ENCODE results near the gene PPOX. TPM values are rescaled to one million over a fixed set of nuclear protein-coding genes. Genes with fewer than 3 reads are reported as not detected.

Gene PPOX
- total RNA-seq, 2 experiments from 2014 or later = 42.0 to 45.5 TPM

- Histone ChIP-seq H3K4me1 (ENCODE audit: insufficient read depth, low read length, poor library complexity, severe bottlenecking) (peaks cover 44% of the 10 kb centered on the region), H4K20me1 (ENCODE audit: insufficient read depth, low read length) (no peaks in the 10 kb centered on the region), H3K4me2 (ENCODE audit: low read length) (no peak overlapping the region), H2AFZ (ENCODE audit: low read length) (no peak overlapping the region), H3K9me3 (ENCODE audit: low read length) (no peaks in the 10 kb centered on the region), H3K79me2 (ENCODE audit: insufficient read depth, low read depth, low read length) (peaks cover 2% of the 10 kb centered on the region; the same call in 1 of the 2 replicates), H3K9me2 (ENCODE audit: insufficient read depth, low read length) (no peaks in the 10 kb centered on the region), H3K36me3 (ENCODE audit: insufficient read depth, low read length) (no peaks in the 10 kb centered on the region), H3K27ac (ENCODE audit: low read depth, low read length, poor library complexity, severe bottlenecking) (no peak overlapping the region), H3K4me3 (ENCODE audit: low read depth, low read length, poor library complexity, severe bottlenecking) (no peak overlapping the region)
- TF ChIP-seq EZH2phosphoT487 (IDR thresholded peaks at IDR 0.05; ENCODE audit: borderline replicate concordance, low read depth, low read length) (no peak), CTCF (conservative IDR thresholded peaks at IDR 0.05; ENCODE audit: low read length) (no peak)
- ChIA-PET POLR2A (no interaction called here), CTCF (ENCODE audit: unreplicated experiment) (no interaction called here)
- BruUV-seq (replicated peaks) = no TSS peak
- intact Hi-C loops (cut with micrococcal nuclease; ENCODE audit: unreplicated experiment) = no loop called here
- DNase-seq (ENCODE audit: low spot score) = no peak
These were observed 31.5 kb downstream of the PPOX start for GRCh38 chr1:161197560-161198193.

DNA sequence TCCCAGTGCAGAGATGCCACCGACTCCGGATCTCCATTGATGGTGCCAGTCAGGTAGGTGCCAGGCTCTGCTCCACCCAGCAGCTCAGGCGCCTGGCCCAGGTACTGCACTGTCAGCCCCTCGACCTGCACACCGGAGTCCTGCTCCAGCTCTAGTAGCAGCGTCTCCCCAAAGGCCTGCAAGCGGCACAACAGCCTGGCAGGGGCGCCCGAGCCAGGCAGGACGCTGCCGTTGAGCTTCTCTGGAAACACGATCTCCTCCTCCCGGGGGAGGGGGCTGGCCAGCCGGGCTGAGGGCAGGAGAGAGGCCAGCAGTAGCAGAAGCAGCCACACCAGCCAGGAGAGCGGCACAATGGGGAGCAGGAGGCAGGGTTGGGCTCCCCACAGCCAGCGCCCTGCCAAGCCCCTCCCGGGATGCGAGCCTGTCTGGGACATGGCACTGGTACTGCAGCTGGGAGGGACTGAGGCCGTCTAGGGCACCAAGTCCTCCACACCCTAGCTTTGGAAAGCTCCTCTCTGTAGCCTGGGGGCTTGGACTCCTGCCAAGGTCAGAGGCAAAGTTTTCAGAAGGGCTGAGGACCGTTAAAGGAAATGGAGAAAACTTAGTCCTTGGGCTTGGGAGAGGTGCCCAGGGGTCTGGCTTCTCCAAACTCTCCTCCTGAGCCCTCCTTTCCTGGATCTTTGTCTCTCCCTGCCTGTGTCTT, 32.1 kb downstream of the PPOX start:
- POLR2A ChIA-PET = interaction anchor here (0.6 kb wide), 1 partner anchor 44 kb away, joined by 3 read pairs; no protein-coding TSS in a partner anchor
- Histone ChIP-seq H3K4me1 (ENCODE audit: insufficient read depth, low read length, poor library complexity, severe bottlenecking) (peaks cover 46% of the 10 kb centered on the region), H3K36me3 (ENCODE audit: insufficient read depth, low read length) (no peaks in the 10 kb centered on the region), H3K4me3 (ENCODE audit: low read depth, low read length, poor library complexity, severe bottlenecking) (no peak overlapping the region), H4K20me1 (ENCODE audit: insufficient read depth, low read length) (no peaks in the 10 kb centered on the region), H3K4me2 (ENCODE audit: low read length) (no peak overlapping the region), H2AFZ (ENCODE audit: low read length) (no peak overlapping the region), H3K9me2 (ENCODE audit: insufficient read depth, low read length) (no peaks in the 10 kb centered on the region), H3K79me2 (ENCODE audit: insufficient read depth, low read depth, low read length) (peaks cover 4% of the 10 kb centered on the region; the same call in 1 of the 2 replicates), H3K27ac (ENCODE audit: low read depth, low read length, poor library complexity, severe bottlenecking) (no peak overlapping the region), H3K9me3 (ENCODE audit: low read length) (no peaks in the 10 kb centered on the region)
- DNase-seq (ENCODE audit: low spot score) = no peak
- intact Hi-C loops (cut with micrococcal nuclease; ENCODE audit: unreplicated experiment) = no loop called here
- BruUV-seq (replicated peaks) = no TSS peak
- CTCF ChIA-PET (ENCODE audit: unreplicated experiment) = no interaction called here
- TF ChIP-seq EZH2phosphoT487 (IDR thresholded peaks at IDR 0.05; ENCODE audit: borderline replicate concordance, low read depth, low read length) = no peak
- no peak for TF ChIP-seq CTCF (conservative IDR thresholded peaks at IDR 0.05; ENCODE audit: low read length)
